IPS-18c (cell line): ENCODE data around the gene B3GAT3.
"Not testable (repeated sequence)": the region's sequence is repeated elsewhere in the genome, so short reads cannot be mapped to it uniquely, and the experiment has no call there.

Experiments
- H3K4me3 ChIP-seq: 2 replicates; pipeline ENCODE4 v1.7.0; 2013; ENCODE audit warnings: low read depth, mild to moderate bottlenecking, low read length, moderate library complexity; ENCODE audit not compliant: insufficient read depth
- H3K9me3 ChIP-seq: one replicate; pipeline ENCODE4 v1.6.1; 2013; ENCODE audit warnings: mild to moderate bottlenecking, low read length, moderate library complexity; ENCODE audit not compliant: control insufficient read depth, insufficient read depth

The B3GAT3 gene

DNA sequence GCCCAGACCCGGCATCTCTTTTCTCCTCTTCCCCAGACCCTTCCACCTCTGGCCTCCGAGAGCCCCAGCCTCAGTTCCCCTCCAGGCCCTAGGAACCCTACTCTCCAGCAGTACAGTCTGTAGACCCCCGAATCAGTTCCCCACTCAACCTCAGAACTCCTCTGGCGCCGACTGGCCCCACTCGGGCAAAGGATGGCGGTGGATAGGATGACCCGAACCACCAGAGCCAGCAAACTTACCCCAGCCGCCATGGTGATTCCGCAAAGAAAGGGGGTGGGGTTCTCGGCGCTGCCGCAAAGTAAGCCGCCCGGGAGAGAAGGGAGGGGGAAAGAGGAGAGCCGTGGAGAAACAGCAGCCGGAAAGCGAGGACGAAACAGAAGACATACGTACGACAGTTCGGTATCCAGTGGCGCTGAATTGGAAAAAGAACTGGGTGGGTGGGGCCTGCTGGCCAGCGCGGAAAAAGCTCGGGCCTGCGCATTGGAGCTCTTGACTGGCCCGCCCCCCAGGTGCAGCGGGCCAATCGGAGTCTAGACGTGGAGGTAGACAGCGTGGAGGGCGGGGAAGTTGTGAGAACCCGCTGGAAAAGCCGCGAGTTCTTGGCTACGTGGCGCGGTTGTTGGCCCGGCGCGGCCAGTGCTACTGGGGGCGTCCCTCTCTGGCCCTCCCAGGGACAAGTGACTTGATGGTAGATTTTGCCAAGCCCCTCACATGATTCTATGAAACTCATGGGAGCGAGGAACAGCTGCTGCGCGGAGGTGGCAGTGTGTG lies 48.0 kb downstream of the B3GAT3 start, which contains the start of gene EEF1G:
EEF1G (minus strand) TSS at position 300 of the 771 bp plus-strand sequence; CDS start at position 251, 49 bp downstream.
- Histone ChIP-seq H3K9me3 (no peaks in the 10 kb centered on the region), H3K4me3 (peak within 1 kb of the TSS; percentile 89)

DNA sequence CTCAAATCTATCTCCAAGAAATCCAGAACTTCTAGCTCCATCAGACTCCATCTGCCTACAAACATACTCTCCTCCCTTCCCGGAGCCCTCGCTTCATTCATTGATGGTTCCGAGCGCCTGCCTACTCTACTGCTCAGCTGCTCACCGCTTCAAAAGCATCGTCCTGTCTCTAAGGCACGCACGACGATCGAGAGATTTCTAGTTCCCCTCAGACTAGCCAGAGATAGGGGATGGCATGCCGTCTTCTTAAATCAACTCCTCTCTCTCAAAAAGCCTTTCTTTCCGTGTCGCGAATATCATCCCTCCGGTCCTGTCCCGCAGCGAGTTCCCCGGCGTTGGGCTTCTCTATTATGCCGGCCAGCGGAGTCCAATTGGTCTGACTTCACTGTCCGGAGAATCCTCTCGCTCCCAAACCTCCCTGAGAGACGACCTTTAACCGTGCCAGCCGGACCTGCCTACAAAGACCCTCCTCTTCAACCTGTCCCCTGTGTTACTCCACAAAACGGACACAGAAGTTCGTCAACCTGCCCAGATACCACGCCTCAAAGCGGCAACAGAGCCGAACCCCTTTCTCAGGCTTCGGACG lies 48.7 kb downstream of the B3GAT3 start:
- Histone ChIP-seq H3K9me3 (no peaks in the 10 kb centered on the region), H3K4me3 (peak overlapping the region; percentile 89)

DNA sequence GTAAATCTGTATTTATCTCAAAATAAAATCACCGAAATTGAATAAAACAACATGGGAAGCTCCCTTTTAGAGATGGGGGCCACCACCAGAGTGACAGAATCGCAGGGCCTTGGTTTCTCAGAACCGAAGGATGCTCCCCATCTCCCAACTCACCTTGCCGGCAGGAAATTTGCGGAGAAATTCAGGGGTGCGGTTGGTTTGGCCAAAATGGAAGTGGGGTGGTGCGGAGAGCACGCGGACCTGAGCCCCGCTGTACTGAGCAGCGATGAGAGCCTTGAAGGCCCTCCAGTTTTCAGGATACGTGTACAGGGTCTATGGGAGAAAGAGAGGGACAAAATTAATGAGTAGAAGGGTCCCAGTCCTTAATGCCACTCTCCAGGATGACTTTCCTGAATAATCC lies 49.4 kb downstream of the B3GAT3 start:
- Histone ChIP-seq H3K4me3 (peak overlapping the region; percentile 89), H3K9me3 (no peaks in the 10 kb centered on the region)

DNA sequence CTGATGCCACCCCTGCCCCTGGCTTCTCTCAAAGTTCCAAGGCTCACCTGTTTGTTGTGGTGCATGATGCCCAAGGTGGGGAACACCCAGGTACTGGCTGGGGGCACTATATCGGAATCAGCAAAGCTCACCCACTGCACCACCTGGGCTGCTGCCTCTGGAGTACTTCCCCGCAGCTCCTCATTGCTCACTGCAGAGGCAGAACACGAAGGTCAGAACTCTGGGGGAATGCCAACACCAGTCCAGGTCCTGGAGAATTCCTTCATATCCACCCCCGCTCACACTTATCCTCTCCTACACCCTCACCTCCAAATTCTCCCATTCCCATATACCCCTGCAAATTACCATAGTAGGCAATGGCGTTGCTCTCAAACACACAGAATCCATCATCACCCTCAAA lies 50.3 kb downstream of the B3GAT3 start:
- not testable (repeated sequence) for H3K9me3 ChIP-seq, H3K4me3 ChIP-seq

DNA sequence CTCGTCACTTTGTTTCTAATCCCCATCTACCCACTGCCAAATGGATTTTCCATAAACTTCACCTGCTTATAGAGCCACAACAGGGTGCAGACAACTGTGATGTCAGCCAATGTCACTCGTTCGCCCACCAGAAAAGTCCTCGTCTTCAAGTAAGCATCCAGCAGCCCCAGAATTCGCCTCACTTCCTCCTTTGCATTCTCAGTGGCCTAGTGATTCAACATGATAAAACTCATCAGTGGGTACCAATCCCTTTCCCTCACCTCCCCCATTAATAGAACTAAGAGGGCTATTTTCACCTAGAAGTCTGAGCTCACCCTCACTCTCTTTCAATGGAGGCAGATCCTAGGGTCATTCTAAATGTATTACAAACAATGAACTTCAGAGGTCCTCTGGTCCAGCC lies 50.9 kb downstream of the B3GAT3 start:
- not testable (repeated sequence) for H3K9me3 ChIP-seq, H3K4me3 ChIP-seq

DNA sequence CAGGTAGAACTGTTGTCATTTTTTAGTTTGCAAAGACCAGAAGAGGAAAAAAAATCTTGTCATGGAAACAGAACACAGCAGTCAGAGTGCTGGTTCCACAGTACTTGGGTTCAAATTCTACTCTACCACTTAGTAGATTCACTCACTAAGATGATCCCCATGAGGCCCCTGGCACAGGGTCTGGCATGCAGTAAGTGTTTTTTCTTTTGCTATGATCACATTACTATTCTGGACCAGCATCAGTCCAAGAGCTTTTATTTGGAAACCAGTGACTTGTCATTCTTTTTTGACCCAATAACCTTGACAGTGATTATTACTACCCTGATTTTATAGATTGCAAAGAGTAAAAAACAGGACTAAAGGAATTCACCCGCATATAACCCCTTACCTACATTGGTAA lies 52.2 kb downstream of the B3GAT3 start:
- Histone ChIP-seq H3K9me3 (no peaks in the 10 kb centered on the region), H3K4me3 (no peak overlapping the region)

DNA sequence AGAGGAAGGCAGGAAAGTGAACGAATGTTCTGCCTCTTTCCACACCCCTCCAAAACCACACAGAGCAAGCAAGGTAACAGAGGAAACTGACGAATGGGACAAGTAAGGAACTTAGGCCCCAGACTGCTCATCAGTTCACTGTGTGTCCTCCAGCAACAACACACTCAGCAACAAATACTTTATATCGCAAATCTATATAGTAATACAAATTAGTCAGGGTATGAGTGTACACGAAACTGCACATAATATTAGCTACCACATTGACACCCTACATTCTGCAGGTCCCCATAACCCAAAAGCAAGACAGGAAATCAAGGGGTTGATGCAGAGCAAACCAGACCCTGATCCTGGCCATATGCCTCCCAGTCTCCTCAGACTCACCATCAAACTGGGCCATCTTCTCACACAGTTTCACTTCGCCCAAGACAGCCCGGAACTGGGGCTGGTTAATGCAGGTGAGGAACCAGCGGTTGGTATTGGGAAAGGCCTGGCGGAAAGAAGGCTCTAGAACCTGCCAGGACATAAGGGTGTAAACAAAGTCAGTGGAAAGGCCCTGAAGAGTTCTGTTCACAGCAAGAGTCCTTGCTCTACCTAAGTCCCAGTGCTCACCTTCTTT lies 54.7 kb downstream of the B3GAT3 start:
- no peak overlapping the region for H3K4me3 ChIP-seq
- H3K9me3 ChIP-seq, result no peaks in the 10 kb centered on the region

DNA sequence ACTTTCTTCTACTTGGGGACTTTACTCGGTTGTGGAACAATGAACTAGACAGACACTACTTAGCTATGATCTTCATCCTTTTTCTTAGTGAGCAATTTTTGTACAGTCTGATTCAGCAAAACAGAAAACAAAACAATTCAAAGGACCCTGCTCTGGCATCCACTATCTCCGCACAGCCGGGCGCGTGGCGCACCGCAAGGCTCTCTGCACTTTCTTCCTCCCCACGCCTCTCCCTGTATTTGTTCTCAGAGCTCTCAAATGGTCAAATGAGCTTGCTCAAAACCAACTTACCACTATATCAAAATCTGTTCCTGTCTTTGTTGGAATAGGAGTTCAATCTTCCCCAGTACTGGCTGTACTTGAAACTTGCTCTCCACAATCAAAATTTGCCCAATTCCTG lies 55.5 kb downstream of the B3GAT3 start:
- no peak overlapping the region for H3K4me3 ChIP-seq
- no peaks in the 10 kb centered on the region for H3K9me3 ChIP-seq
